Occipital lobe (tissue), 2 donors: ENCODE results near the gene OR52E4. TPM values are rescaled to one million over a fixed set of nuclear protein-coding genes. Genes with fewer than 3 reads are reported as not detected.

Source experiments
- DNase-seq: peaks from one replicate; lab custom pipeline; 2025; lab: John Stamatoyannopoulos, UW
- total RNA-seq: library from RNA; depleted of rRNA; stranded (reverse); fragments of >200 nt; gene quantifications from one replicate; pipeline ENCODE4 v1.2.3, GENCODE V29; 2014

Gene OR52E4
- total RNA-seq: not detected

- DNase-seq: no peak
Observed at GRCh38 chr11:5880329-5880728, at the start of gene OR52E4. Gene OR52E4 (plus strand): TSS chr11:5880629. CDS start chr11:5884293, 3,664 bp downstream.

GRCh38 chr11:5831196-5831829, 49.1 kb upstream of the OR52E4 start:
- no peak for DNase-seq

GRCh38 chr11:5833446-5833845, 47.0 kb upstream of the OR52E4 start:
- no peak for DNase-seq

- DNase-seq: no peak
Observed at GRCh38 chr11:5837695-5838094, 42.7 kb upstream of the OR52E4 start.

GRCh38 chr11:5841797-5842196, 38.6 kb upstream of the OR52E4 start, which contains the start of gene OR52E6:
Gene OR52E6 (minus strand): TSS chr11:5841897. CDS start chr11:5841897, 0 bp downstream.
- no peak for DNase-seq

- no peak for DNase-seq
Observed at GRCh38 chr11:5846701-5847100, 33.7 kb upstream of the OR52E4 start.

- DNase-seq: no peak
Observed at GRCh38 chr11:5847711-5848110, 32.7 kb upstream of the OR52E4 start.

GRCh38 chr11:5851002-5851401, 29.4 kb upstream of the OR52E4 start:
- no peak for DNase-seq

- no peak for DNase-seq
Observed at GRCh38 chr11:5857590-5857989, 22.8 kb upstream of the OR52E4 start, which contains the start of gene OR52E8. Gene OR52E8 (minus strand): TSS chr11:5857690. CDS start chr11:5857690, 0 bp downstream.

- DNase-seq: no peak
Observed at GRCh38 chr11:5865826-5866225, 14.6 kb upstream of the OR52E4 start.

- DNase-seq: no peak
Observed at GRCh38 chr11:5878564-5878963, 1.9 kb upstream of the OR52E4 start.

- DNase-seq: no peak
Observed at GRCh38 chr11:5881756-5882155, 1.3 kb downstream of the OR52E4 start.

GRCh38 chr11:5887172-5887571, 6.7 kb downstream of the OR52E4 start:
- no peak for DNase-seq

GRCh38 chr11:5887661-5888060, 7.2 kb downstream of the OR52E4 start:
- DNase-seq: no peak

GRCh38 chr11:5891216-5891800, 10.9 kb downstream of the OR52E4 start:
- no peak for DNase-seq

- no peak for DNase-seq
Observed at GRCh38 chr11:5892908-5893307, 12.5 kb downstream of the OR52E4 start, which contains the start of gene OR52E5. Gene OR52E5 (plus strand): TSS chr11:5893208. CDS start chr11:5900777, 7,569 bp downstream.

- no peak for DNase-seq
Observed at GRCh38 chr11:5899534-5899933, 19.1 kb downstream of the OR52E4 start.

GRCh38 chr11:5910540-5910939, 30.1 kb downstream of the OR52E4 start:
- no peak for DNase-seq

GRCh38 chr11:5922749-5923426, 42.5 kb downstream of the OR52E4 start:
- no peak for DNase-seq

- no peak for DNase-seq
Observed at GRCh38 chr11:5923427-5923776, 43.0 kb downstream of the OR52E4 start.

- no peak for DNase-seq
Observed at GRCh38 chr11:5923794-5924193, 43.4 kb downstream of the OR52E4 start.

GRCh38 chr11:5928271-5928670, 47.8 kb downstream of the OR52E4 start:
- DNase-seq: no peak

- DNase-seq: no peak
Observed at GRCh38 chr11:5928811-5929210, 48.4 kb downstream of the OR52E4 start.
